Stimulated activated CD8-positive, alpha-beta memory T cell treated with anti-CD3 and anti-CD28 coated beads, Interleukin-15, amount 100 ng/mL, for 4 hours (primary cell): ENCODE results near the gene RNF223.
"Not testable (repeated sequence)": the region's sequence is repeated elsewhere in the genome, so short reads cannot be mapped to it uniquely, and the experiment has no call there.

Source experiments
- DNase-seq, 2 donors: peaks; one replicate each; pipeline ENCODE4 v3.0.0-alpha.2; 2020; ENCODE audit warnings: low read depth in 2 of 2

Gene RNF223

GRCh38 chr1:1060281-1061000 lies 13.7 kb downstream of the RNF223 start:
- no peak for DNase-seq

GRCh38 chr1:1059494-1060280 lies 14.4 kb downstream of the RNF223 start:
- DNase-seq: peak; percentile 79 to 85

- DNase-seq: no peak
These were observed 15.1 kb downstream of the RNF223 start for GRCh38 chr1:1058921-1059493.

- DNase-seq: no peak
These were observed 15.8 kb downstream of the RNF223 start for GRCh38 chr1:1058088-1058905.

GRCh38 chr1:1057769-1058087 lies 16.4 kb downstream of the RNF223 start:
- DNase-seq: not testable (repeated sequence)

GRCh38 chr1:1055841-1056736 lies 18.0 kb downstream of the RNF223 start:
- DNase-seq: no peak

- DNase-seq: no peak
These were observed 19.1 kb downstream of the RNF223 start for GRCh38 chr1:1054971-1055370.

GRCh38 chr1:1054099-1054700 lies 19.9 kb downstream of the RNF223 start:
- DNase-seq: no peak

GRCh38 chr1:1053682-1054081 lies 20.4 kb downstream of the RNF223 start:
- no peak for DNase-seq

- no peak for DNase-seq
These were observed 21.1 kb downstream of the RNF223 start for GRCh38 chr1:1053022-1053421.

GRCh38 chr1:1052003-1052840 lies 21.9 kb downstream of the RNF223 start:
- no peak for DNase-seq

GRCh38 chr1:1051127-1051810 lies 22.8 kb downstream of the RNF223 start:
- DNase-seq: no peak

- no peak for DNase-seq
These were observed 23.5 kb downstream of the RNF223 start for GRCh38 chr1:1050577-1051052.

GRCh38 chr1:1049318-1050165 lies 24.6 kb downstream of the RNF223 start:
- DNase-seq: no peak

GRCh38 chr1:1048765-1049164 lies 25.3 kb downstream of the RNF223 start:
- DNase-seq: no peak

GRCh38 chr1:1047963-1048362 lies 26.1 kb downstream of the RNF223 start:
- no peak for DNase-seq

GRCh38 chr1:1047407-1047806 lies 26.7 kb downstream of the RNF223 start:
- no peak for DNase-seq

GRCh38 chr1:1046767-1047166 lies 27.3 kb downstream of the RNF223 start:
- no peak for DNase-seq
